ENCODE data around the gene FAHD2B.
A peak's percentile ranks its signal among the peaks of the same experiment; 100 is the strongest.
"Not testable (repeated sequence)": the region's sequence is repeated elsewhere in the genome, so short reads cannot be mapped to it uniquely, and the experiment has no call there.

FAHD2B gene

GRCh38 chr2:97094772-97095611 lies at the start of gene FAHD2B:
FAHD2B (minus strand) TSS chr2:97094882; CDS start chr2:97091706, 3,176 bp downstream.
- H3K4me3 ChIP-seq (ENCODE audit: low read depth, low read length): peak within 1 kb of the TSS; percentile 43

GRCh38 chr2:97144016-97144415 lies 49.3 kb upstream of the FAHD2B start:
- not testable (repeated sequence) for H3K4me3 ChIP-seq (ENCODE audit: low read depth, low read length); DNase-seq (ENCODE audit: low read depth)

More at GRCh38 chr2:97094772-97095611, at the start of gene FAHD2B:
- DNase-seq (ENCODE audit: low read depth): peak; percentile 16

GRCh38 chr2:97129090-97129489 lies 34.4 kb upstream of the FAHD2B start:
- DNase-seq (ENCODE audit: low read depth): not testable (repeated sequence)

DNA sequence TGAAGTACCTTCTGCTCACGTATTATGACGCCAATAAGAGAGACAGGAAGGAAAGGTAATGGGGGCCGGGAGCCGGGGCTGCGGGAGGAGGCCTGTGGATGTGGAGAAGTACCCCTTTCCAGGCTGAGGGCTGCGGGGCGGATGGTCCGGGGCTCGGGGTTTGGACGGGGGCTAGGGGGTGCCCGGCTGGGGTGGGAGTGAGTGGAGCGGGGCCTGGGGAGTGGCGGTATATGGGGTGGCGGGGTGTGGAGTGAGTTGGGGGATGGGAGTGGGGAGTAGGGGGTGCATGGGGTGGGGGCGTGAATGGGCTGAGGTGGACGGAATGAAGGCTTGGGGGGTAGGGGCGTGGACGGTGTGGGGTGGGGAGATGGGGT lies 19.2 kb upstream of the FAHD2B start:
- peak overlapping the region; percentile 62 for H3K4me3 ChIP-seq (ENCODE audit: low read depth, low read length)
- not testable (repeated sequence) for DNase-seq (ENCODE audit: low read depth)

More at GRCh38 chr2:97129090-97129489, 34.4 kb upstream of the FAHD2B start:
- H3K4me3 ChIP-seq (ENCODE audit: low read depth, low read length): not testable (repeated sequence)

DNA sequence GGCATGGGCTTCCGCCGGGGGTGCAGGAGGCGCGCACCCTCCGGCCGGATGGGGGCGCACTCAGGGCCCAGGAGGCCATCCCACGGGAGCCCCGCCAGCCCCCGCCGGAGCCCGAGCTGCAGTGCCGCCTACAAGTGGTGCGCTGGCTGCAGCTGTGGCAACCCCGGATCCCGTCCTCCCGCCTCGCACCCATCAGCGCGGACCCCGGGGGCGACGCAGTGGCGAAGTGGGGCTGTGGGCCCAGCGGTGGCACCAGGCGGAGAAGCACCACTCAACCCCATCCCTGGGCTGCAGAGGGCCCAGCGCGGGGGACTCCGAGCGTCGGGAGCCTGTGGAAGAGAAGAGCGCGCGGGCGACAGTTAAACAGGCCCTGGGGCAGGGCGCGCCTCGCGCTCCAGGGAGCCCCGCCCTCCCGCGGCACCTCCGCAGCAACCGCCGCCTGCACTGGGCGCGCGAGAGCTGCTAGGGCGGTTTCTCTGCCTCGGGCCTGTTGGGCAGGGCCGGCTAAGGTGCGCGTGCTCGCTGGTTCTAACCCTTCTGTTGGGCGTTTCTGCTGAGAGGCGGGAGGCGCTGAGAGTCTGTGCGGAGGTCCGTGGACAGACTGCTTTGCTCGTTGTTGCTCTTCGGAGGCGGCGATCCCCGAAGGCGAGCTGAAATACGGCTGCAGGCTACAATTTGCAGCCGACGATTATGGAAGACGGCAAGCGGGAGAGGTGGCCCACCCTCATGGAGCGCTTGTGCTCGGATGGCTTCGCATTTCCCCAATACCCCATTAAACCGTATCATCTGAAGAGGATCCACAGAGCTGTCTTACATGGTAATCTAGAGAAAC lies 18.6 kb upstream of the FAHD2B start, which contains the start of gene ANKRD36:
ANKRD36 (plus strand) TSS at position 104 of the 832 bp plus-strand sequence; CDS start at position 691, 587 bp downstream.
- peak; percentile 35 for DNase-seq (ENCODE audit: low read depth)
- peak within 1 kb of the TSS; percentile 62 for H3K4me3 ChIP-seq (ENCODE audit: low read depth, low read length)

DNA sequence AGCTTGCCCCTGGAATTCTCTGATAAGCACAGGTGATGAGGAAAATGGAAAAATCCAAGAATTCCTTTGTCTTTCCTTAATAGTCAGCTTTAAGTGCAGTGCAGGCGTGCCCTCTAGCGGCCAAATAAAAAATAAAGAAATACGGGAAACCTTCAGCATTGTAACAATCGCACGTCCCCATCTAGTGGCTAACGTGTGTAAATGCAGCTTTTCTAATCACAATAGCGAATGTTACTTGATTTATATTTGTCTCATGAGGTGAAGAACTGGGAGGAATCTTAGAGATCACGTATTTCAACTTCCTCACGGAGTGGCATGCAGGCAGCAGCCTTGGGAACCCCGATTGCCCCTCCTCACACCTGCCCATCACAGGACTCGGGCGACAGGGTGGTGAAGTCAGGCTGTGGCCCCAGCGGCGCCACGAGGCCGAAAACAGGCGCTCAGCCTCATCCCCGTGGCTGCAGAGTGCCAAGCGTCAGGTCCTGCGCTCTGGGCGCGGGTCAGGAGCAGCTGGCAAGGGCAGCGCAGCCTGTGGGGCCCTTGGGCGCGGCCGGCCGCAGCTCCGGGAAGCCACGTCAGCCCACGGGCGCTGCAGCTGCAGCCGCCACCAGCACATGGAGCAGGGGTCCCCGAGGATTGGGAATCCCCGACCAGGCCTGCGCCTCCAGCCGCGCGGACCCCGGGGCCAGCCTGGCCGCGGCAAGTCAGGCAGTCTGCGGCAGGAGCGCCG lies 17.8 kb upstream of the FAHD2B start:
- DNase-seq (ENCODE audit: low read depth): not testable (repeated sequence)
- peak overlapping the region; percentile 62 for H3K4me3 ChIP-seq (ENCODE audit: low read depth, low read length)

DNA sequence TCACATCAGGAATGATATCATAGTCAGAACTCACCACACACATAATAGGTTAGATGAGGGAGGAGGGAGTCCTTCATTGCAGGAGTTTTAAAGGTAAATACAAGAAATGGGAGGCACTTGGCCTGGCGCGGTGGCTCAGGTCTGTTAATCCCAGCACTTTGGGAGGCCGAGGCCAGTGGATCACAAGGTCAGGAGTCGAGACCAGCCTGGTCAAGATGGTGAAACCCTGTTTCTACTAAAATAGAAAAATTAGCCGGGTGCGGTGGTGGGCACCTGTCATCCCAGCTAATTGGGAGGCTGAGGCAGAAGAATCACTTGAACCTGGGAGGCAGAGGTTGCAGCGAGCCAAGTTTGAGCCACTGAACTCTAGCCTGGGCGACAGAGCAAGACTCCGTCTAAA lies 16.6 kb upstream of the FAHD2B start:
- H3K4me3 ChIP-seq (ENCODE audit: low read depth, low read length); DNase-seq (ENCODE audit: low read depth): not testable (repeated sequence)

GRCh38 chr2:97106878-97107277 lies 12.2 kb upstream of the FAHD2B start:
- not testable (repeated sequence) for H3K4me3 ChIP-seq (ENCODE audit: low read depth, low read length); DNase-seq (ENCODE audit: low read depth)

- not testable (repeated sequence) for H3K4me3 ChIP-seq (ENCODE audit: low read depth, low read length); DNase-seq (ENCODE audit: low read depth)
These were observed 4.2 kb upstream of the FAHD2B start for GRCh38 chr2:97098786-97099372.

GRCh38 chr2:97095661-97096060 lies 979 bp upstream of the FAHD2B start:
- H3K4me3 ChIP-seq (ENCODE audit: low read depth, low read length): peak overlapping the region; percentile 43
- no peak for DNase-seq (ENCODE audit: low read depth)

GRCh38 chr2:97093983-97094771 lies 505 bp downstream of the FAHD2B start:
- peak overlapping the region; percentile 43 for H3K4me3 ChIP-seq (ENCODE audit: low read depth, low read length)
- not testable (repeated sequence) for DNase-seq (ENCODE audit: low read depth)

GRCh38 chr2:97092946-97093345 lies 1.7 kb downstream of the FAHD2B start:
- not testable (repeated sequence) for DNase-seq (ENCODE audit: low read depth); H3K4me3 ChIP-seq (ENCODE audit: low read depth, low read length)

- not testable (repeated sequence) for H3K4me3 ChIP-seq (ENCODE audit: low read depth, low read length); DNase-seq (ENCODE audit: low read depth)
These were observed 6.0 kb downstream of the FAHD2B start for GRCh38 chr2:97088706-97089105.

DNA sequence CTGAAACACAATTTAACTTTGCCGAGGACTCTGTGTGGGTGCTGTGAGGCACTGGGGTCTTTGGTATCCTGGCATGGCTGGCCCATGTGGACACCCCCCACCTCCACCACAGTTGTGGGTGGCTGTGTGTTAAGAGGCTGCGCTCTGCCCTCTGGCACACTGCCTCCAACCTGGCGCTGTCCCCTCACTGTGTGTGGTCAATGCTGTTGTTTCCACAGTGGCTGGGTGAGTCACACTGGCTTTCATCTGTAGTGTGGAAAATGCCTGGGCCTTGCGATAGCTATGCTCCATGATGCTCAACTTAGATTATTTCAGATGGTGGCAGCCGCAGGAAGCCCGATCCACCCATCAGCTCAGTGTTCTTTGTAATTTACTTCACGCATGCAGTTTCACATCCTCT lies 9.6 kb downstream of the FAHD2B start:
- DNase-seq (ENCODE audit: low read depth); H3K4me3 ChIP-seq (ENCODE audit: low read depth, low read length): not testable (repeated sequence)

GRCh38 chr2:97083516-97083915 lies 11.2 kb downstream of the FAHD2B start:
- H3K4me3 ChIP-seq (ENCODE audit: low read depth, low read length); DNase-seq (ENCODE audit: low read depth): not testable (repeated sequence)

DNA sequence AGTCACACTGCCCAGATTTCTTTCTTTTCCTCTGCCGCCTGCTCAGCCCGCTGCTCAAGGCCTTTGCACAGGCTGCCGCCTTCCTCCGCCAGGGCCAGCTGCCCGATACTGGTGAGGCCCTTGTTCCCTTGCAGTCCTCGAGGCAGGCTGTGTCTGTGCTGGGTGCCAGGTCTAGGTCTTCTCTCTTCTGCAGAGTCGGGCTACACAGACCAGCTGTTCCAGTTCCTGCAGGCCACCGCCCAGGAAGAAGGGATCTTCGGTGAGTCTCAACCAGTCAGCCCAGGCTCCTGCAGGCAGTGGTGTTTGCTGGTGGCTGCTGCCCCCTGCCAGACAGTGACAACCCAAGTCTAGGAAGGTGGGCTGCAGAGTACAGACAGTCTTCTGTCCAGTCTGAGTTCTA lies 12.5 kb downstream of the FAHD2B start:
- not testable (repeated sequence) for DNase-seq (ENCODE audit: low read depth); H3K4me3 ChIP-seq (ENCODE audit: low read depth, low read length)

GRCh38 chr2:97080855-97081254 lies 13.8 kb downstream of the FAHD2B start:
- DNase-seq (ENCODE audit: low read depth); H3K4me3 ChIP-seq (ENCODE audit: low read depth, low read length): not testable (repeated sequence)

DNA sequence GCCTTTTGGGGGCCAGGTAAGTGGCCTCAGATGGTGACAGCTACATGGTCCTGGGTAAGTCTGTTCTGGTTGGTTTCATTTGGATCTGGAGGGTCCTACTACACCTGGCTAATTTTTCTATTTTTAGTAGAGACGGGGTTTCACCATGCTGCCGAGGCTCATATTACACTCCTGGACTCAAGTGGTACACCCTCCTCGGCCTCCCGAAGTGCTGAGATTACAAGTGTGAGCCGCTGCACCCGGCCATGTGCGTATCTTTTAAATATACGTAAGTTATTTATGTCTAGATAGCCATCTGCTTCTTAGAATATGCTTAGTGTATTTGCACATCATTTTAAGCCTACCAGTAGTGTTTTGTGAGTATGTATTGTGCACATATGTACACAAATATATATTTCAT lies 17.5 kb downstream of the FAHD2B start:
- H3K4me3 ChIP-seq (ENCODE audit: low read depth, low read length); DNase-seq (ENCODE audit: low read depth): not testable (repeated sequence)
